Measurements from ENCODE around the gene MRPS10.
"Not testable (repeated sequence)": the region's sequence is repeated elsewhere in the genome, so short reads cannot be mapped to it uniquely, and the experiment has no call there.

MRPS10 gene

GRCh38 chr6:42210551-42210950 is 7.1 kb downstream of the MRPS10 start:
- no peak for DNase-seq (ENCODE audit: low read depth in 2 of 2)

DNA sequence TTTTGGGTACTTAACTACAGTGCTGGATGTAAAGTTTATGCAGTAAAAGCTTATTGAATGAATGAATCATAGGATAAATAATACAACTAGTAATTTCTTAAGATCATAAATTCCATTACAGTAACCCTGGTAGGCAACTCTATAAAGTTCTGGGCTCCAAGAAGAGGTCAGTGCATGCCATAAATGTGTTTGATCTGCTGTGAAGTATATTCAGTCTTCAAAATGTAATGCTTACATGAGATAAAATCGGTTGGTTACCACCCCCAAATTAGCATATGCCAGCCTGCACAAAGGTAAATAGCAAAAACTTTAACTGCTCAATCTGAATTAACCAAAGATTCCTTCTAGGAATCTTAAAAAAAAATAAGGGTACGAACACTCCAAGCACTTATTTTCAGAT is 10.1 kb downstream of the MRPS10 start:
- not testable (repeated sequence) for DNase-seq (ENCODE audit: low read depth in 2 of 2)

DNA sequence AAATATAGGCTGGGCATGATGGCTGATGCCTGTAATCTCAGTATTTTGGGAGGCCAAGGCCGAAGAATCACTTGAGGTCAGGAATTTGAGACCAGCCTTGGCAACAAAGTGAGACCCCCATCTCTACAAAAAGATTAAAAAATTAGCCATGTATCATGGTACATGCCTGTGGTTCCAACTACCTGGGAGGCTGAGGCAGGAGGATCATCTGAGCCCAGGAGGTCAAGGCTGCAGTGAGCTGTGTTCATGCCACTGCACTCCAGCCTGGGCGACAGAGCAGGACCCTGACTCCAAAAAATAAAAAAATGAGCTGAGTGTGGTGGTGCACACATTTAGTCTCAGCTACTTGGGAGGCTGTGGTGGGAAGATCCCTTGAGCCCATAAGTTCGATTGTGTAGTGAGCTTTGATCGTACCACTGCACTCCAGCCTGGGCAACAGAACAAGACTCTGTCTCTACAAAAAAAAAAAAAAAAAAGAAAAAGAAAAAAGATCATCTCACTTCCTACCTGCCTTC is 12.8 kb downstream of the MRPS10 start:
- DNase-seq (ENCODE audit: low read depth in 2 of 2) = no peak

- DNase-seq (ENCODE audit: low read depth in 2 of 2) = no peak
These were observed 14.5 kb downstream of the MRPS10 start for GRCh38 chr6:42203183-42203582.

DNA sequence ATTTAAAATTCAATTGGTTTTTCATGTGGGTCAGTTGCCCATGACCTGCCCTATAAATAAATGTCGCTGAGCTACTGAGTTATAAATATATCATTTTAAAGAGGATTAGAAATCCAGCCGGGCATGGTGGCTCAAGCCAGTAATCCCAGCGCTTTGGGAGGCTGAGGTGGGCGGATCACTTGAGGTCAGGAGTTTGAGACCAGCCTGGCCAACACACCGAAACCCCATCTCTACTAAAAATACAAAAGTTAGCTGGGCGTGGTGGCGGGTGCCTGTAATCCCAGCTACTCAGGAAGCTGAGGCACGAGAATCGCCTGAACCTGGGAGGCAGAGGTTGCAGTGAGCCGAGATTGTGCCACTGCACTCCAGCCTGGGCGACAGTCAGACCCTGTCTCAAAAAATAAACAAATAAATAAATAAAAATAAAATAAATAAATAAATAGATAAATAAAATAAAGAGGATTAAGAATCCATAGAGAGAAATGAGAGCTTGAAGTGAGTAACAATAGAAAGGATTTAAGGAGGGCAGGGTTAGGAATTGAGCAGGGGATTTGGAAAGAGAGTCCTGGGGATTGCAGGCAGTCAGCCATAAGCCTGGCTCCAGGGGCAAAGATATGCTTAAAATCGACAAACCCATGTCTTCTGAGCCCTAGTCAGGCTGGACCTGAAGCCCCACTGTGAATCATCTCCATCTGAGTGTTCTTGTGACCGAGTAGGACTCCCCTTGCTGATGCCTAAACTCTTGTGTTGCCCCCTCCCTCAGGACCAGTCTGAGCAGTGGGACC is 15.3 kb downstream of the MRPS10 start:
- DNase-seq (ENCODE audit: low read depth in 2 of 2) = not testable (repeated sequence)

- no peak for DNase-seq (ENCODE audit: low read depth in 2 of 2)
These were observed 16.3 kb downstream of the MRPS10 start for GRCh38 chr6:42201382-42201781.

- no peak for DNase-seq (ENCODE audit: low read depth in 2 of 2)
These were observed 17.6 kb downstream of the MRPS10 start for GRCh38 chr6:42200035-42200434.

DNA sequence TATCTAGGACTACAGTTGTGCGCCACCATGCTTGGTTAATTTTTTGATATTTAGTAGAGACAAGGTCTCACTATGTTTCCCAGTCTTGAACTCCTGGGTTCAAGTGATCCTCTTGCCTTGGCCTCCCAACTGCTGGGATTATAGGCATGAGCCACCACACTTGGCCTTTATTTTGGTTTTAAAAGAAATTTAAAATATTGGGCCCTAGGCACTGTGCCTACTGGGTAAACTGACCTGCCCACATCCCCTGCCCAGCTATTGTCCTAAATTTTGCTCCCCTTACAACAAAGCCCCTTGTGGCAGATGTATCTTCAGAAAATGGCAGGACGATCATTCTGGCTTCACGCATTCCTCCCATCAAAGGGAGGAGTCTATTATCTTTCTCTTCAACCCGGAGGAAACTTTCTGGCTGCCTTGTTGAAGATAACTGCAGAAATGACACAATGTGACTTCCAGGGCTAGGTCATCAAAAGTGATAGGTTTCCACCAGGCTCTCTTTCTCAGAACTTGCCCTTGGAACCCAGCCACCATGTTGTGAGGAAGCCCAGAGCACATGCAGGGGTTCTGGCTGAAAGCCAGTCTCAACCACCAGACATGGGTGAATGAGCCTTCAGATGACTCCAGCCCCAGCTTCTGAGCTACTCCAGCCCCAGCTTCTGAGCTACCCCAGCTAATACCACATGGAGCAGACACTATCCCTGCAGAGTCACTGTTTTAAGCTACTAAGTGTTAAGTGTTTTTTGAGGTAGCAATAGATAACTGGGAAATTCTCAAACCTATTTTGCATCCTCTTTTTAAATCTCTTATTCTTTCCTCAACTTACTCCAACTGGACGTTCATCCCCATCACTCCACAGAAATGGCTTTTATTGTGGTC is 18.3 kb downstream of the MRPS10 start:
- no peak for DNase-seq (ENCODE audit: low read depth in 2 of 2)

GRCh38 chr6:42197555-42198362 is 19.9 kb downstream of the MRPS10 start:
- no peak for DNase-seq (ENCODE audit: low read depth in 2 of 2)

GRCh38 chr6:42195415-42195814 is 22.2 kb downstream of the MRPS10 start:
- DNase-seq (ENCODE audit: low read depth in 2 of 2) = no peak

GRCh38 chr6:42194056-42194455 is 23.6 kb downstream of the MRPS10 start:
- no peak for DNase-seq (ENCODE audit: low read depth in 2 of 2)

DNA sequence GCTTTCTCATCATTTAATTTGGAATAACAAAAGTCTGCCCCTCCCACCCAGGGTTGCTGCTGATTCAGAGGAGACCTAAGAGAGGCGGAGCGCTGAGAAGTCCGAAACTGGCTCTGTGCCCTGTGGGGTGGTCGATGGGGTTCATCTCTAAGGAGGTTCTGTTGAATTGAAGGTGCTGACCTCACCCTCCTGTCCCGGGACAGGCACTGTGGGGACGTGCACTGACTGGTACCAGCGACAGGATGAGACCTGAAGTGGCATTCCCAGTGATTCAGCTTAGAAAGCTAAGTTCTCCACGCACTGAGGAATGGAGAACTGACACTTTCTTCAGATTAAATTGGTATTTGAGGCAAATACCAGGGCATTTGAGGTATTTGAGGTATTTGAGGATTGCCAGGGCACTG is 24.2 kb downstream of the MRPS10 start:
- no peak for DNase-seq (ENCODE audit: low read depth in 2 of 2)

GRCh38 chr6:42192385-42192784 is 25.3 kb downstream of the MRPS10 start:
- not testable (repeated sequence) for DNase-seq (ENCODE audit: low read depth in 2 of 2)

DNA sequence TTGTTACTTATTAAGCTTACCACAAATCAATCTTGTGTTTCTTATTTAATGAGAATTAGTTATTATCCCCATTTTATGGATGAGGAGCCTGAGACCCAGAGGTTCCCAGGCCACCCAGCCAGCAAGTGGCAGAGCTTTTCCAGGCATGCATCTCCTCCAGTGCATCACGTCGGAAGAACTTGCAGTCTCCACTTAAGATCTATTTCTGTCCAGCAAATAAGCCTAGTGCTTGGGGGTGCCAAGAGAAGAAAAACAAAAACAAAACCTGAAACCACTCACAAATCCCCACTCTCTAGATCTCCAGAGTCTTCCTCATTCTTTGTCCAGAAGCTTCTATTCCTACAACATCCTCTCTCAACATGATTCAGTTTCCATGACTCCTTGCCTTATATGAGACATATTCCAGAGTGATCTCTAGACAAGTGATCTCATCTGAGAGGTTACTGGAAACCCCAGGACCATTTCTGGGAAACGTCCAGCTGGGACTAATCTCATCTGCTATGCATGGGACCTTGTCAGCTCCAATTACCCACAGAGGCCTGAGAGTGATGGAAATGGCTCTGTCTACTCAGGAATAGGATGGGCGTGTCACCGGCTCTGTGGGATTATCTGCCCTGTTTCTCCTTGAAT is 27.0 kb downstream of the MRPS10 start:
- no peak for DNase-seq (ENCODE audit: low read depth in 2 of 2)

DNA sequence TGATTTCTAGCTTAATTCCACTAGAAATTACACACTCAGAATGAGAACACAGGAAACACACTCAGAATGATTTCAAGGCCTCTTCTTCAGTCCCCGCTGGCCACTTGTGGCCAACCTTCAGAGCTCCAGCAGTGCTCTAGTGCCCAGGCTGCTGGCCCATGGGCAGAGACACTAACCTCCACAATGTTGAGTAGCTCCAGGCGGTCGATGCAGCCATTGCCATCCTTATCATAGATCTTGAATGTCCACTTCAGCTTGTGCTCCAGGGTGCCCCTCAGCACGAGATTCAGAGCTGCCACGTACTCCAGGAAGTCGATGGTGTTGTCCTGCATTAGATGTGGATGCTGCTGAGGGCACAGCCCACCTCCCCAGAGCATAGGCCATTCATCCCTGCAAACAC is 29.3 kb downstream of the MRPS10 start:
- DNase-seq (ENCODE audit: low read depth in 2 of 2) = no peak

DNA sequence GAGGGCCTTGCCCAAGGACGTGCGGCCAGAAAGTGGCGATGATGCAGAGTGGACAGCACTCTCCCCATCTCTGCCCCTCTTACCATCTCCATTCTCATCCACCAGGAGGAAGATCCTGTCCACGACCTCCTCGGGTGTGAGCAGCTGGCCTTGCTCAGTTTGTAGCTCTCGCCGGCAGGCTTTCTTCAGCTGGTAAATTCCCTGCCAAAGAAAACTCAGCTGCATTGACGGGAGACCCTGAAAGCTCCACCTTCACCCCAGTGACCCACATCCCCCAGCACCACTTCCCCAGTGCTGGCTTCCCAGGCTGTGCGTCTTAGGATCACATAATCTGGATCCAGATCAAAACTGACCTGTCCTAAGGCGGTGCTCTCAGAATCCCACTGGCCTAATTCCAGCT is 32.1 kb downstream of the MRPS10 start:
- DNase-seq (ENCODE audit: low read depth in 2 of 2) = no peak

DNA sequence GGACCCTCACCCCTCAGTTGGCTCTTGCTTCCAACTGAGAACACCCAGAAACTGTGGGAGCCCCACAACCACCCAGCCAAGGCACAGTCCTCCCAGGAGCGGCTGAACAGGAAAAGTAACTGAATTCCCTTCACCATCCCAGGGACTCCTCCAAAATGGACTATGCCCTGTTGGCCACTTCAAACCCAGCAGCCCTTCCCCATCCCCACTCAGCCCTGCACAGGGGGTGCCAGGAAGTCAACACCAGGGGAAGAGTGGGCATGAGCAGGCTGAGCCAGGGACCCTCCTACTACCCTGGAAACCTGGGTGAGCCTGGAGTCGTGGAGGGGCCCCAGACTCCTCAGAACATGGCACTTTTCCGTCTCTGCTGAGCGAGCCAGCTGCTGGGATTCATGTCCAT is 33.2 kb downstream of the MRPS10 start:
- no peak for DNase-seq (ENCODE audit: low read depth in 2 of 2)

DNA sequence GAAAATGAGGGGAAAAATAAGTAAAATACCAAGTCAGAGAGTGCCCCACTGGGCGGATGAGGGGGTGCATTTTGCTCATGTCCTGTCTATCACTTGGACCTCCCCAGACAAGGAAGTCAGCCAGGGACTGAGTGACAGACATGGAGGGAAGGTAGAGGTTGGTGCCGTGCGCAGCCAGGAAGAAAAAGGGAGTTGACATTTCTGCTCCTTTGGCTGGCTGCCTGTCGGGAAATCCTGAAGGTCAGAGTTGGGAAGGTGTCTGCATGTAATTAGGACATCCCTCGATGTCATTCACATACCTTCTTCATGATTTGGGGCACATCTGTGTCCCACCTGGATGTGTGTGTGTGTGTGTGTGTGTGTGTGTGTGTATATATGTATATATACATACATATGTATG is 35.6 kb downstream of the MRPS10 start:
- no peak for DNase-seq (ENCODE audit: low read depth in 2 of 2)

- DNase-seq (ENCODE audit: low read depth in 2 of 2) = peak; percentile 43 to 55
These were observed 37.7 kb downstream of the MRPS10 start for GRCh38 chr6:42179945-42180313.

GRCh38 chr6:42179261-42179944 is 38.3 kb downstream of the MRPS10 start:
- DNase-seq (ENCODE audit: low read depth in 2 of 2) = no peak
